A673 (cell line): ENCODE results near the gene CYTH3. TPM values are rescaled to one million over a fixed set of nuclear protein-coding genes. Genes with fewer than 3 reads are reported as not detected.

Experiments
- BruUV-seq: library from RNA; stranded (reverse); fragments of 400-500 nt; replicated peaks from 2 replicates; lab custom pipeline; 2021; lab: Mats Ljungman, UMichigan
- CTCF ChIA-PET: fragments of 300-600 bp; sonication (Branson Sonifier 250); formaldehyde crosslinking; loops from one replicate; lab custom pipeline; 2022; ENCODE audit warnings: antibody characterized with exemption; lab: Charles Lee
- POLR2A ChIA-PET: fragments of 300-600 bp; sonication (Branson Sonifier 250); formaldehyde crosslinking; loops from one replicate; lab custom pipeline; 2022; ENCODE audit warnings: antibody characterized with exemption; ENCODE audit not compliant: low non-redundant PET; lab: Charles Lee
- DNase-seq: peaks from one replicate; pipeline ENCODE4 v3.0.0-alpha.2; 2015; ENCODE audit warnings: low spot score
- H3K27ac ChIP-seq: fragments of 200-600 bp; sonication (generic); 2 replicates; pipeline ENCODE4 v1.5.1; 2016; ENCODE audit warnings: mixed run types, low read depth, mild to moderate bottlenecking, mixed read lengths, antibody characterized with exemption, low read length; ENCODE audit not compliant: poor library complexity, severe bottlenecking
- H3K27me3 ChIP-seq: fragments of 200-600 bp; sonication (generic); replicated peaks from 2 replicates; pipeline ENCODE4 v1.6.1; 2017; ENCODE audit warnings: mixed run types, low read depth, mild to moderate bottlenecking, mixed read lengths, antibody characterized with exemption, low read length; ENCODE audit not compliant: insufficient read depth, poor library complexity
- H3K36me3 ChIP-seq: fragments of 200-600 bp; sonication (generic); 2 replicates; pipeline ENCODE4 v1.6.1; 2016; ENCODE audit warnings: mixed run types, mild to moderate bottlenecking, mixed read lengths, antibody characterized with exemption, low read length; ENCODE audit not compliant: insufficient read depth, poor library complexity, severe bottlenecking
- H3K4me1 ChIP-seq: fragments of 200-600 bp; sonication (generic); 2 replicates; pipeline ENCODE4 v1.6.1; 2017; ENCODE audit warnings: mixed run types, mild to moderate bottlenecking, mixed read lengths, antibody characterized with exemption, low read length; ENCODE audit not compliant: insufficient read depth, poor library complexity, severe bottlenecking
- H3K4me3 ChIP-seq: fragments of 200-600 bp; sonication (generic); 2 replicates; pipeline ENCODE4 v1.5.1; 2016; ENCODE audit warnings: low read depth, mixed run types, mild to moderate bottlenecking, mixed read lengths, low read length; ENCODE audit not compliant: poor library complexity, severe bottlenecking
- H3K9me3 ChIP-seq: fragments of 200-600 bp; sonication (generic); 2 replicates; pipeline ENCODE4 v1.6.1; 2016; ENCODE audit warnings: mixed run types, low read depth, mild to moderate bottlenecking, mixed read lengths, antibody characterized with exemption, low read length; ENCODE audit not compliant: poor library complexity, severe bottlenecking
- EZH2 ChIP-seq: fragments of 200-600 bp; sonication (generic); IDR thresholded peaks from 2 replicates; pipeline ENCODE4 v1.6.1; 2017; ENCODE audit warnings: borderline replicate concordance, low read depth, mild to moderate bottlenecking, mixed read lengths, antibody characterized with exemption, low read length; ENCODE audit not compliant: poor library complexity, severe bottlenecking
- intact Hi-C: fragments of 100-400 bp; cut with micrococcal nuclease; formaldehyde crosslinking; loops from one replicate; pipeline ENCODE4 v1.10.0; 2022; ENCODE audit not compliant: unreplicated experiment
- total RNA-seq: library from RNA; stranded (reverse); gene quantifications from 2 replicates; pipeline ENCODE4 v1.2.3, GENCODE V29; 2021
- TF ChIP-seq, protein P1 (sequence below): fragments of 300-800, 200-600 bp; sonication (generic); conservative IDR thresholded peaks from 2 replicates; pipeline ENCODE4 v1.5.1; 2017; ENCODE audit warnings: low read depth, mild to moderate bottlenecking, antibody characterized with exemption, low read length, moderate library complexity, mixed read lengths

CYTH3 gene
- total RNA-seq, 1 experiment from 2014 or later: 20.2 TPM

DNA sequence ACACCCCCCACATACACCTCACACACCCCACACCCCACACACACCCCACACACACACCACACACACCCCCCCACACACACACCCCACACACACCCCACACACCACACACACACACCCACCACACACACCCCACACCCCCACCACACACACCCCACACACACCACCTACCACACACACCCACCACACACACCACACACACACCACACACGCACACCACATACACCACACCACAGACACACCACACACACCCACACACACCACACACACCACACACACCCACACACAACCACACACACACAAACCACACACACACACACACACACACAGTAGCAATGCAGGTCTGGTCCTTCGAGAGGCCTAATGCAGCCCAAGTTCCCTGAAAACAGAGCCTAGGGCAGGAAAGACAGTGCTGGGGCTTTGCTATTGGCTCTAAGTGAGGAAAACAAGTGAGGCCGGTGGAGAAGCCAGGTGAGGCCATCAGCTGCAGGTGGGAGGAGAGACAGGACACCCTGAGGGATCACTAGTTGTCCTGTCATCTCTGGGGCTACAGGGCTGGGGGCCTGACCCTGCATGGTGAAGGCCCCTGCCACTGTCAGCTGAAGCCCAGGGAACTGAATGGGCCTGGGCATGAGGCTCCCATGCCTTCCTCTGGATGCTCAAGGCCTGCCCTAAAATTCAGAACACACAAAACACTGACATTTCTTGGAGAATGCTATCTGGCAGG lies 92.6 kb downstream of the CYTH3 start:
- Histone ChIP-seq H3K9me3 (no peaks in the 10 kb centered on the region), H3K27me3 (no peaks in the 10 kb centered on the region), H3K27ac (no peak overlapping the region), H3K36me3 (peaks cover 4% of the 10 kb centered on the region), H3K4me1 (no peaks in the 10 kb centered on the region), H3K4me3 (no peak overlapping the region)
- ChIA-PET CTCF (no interaction called here), POLR2A (no interaction called here)
- intact Hi-C loops: no loop called here
- DNase-seq: no peak
- no TSS peak for BruUV-seq
- TF ChIP-seq, protein P1, sequence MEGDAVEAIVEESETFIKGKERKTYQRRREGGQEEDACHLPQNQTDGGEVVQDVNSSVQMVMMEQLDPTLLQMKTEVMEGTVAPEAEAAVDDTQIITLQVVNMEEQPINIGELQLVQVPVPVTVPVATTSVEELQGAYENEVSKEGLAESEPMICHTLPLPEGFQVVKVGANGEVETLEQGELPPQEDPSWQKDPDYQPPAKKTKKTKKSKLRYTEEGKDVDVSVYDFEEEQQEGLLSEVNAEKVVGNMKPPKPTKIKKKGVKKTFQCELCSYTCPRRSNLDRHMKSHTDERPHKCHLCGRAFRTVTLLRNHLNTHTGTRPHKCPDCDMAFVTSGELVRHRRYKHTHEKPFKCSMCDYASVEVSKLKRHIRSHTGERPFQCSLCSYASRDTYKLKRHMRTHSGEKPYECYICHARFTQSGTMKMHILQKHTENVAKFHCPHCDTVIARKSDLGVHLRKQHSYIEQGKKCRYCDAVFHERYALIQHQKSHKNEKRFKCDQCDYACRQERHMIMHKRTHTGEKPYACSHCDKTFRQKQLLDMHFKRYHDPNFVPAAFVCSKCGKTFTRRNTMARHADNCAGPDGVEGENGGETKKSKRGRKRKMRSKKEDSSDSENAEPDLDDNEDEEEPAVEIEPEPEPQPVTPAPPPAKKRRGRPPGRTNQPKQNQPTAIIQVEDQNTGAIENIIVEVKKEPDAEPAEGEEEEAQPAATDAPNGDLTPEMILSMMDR: no peak
- no peak for TF ChIP-seq EZH2

DNA sequence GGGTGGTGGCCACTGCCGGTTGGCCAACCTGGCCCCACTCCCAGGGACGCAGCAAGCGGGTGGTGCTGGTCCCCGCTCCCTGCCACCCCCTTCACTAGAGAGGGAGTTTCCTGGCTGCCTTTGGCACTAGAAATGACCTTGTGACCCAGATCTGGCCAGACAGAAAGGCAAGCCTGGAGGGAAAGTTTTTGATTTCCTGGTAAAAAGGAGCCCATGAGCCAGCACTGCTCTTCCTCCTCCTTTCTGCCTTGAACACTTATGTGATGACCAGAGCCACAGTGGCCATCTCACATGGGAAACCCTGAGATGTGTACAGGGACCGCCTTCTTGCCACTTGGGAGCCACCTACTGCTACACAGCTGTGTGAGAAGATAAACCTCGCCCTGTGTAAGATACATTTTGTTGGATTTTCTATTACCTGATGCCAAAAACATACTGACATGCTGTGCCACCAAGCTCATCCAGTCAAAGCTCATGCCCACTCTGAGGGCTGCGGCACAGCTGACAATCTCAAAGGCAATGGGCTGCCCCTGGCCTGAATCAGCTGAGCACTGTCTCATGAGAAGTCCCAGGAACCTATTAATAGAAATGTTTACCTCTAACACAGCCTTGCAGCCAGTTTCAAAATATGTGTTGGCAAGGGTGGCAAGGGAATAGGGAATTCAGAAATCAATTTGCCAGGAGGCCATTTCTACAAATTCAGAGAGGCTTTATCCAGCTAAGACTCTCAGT lies 94.0 kb downstream of the CYTH3 start:
- TF ChIP-seq EZH2: no peak
- TF ChIP-seq, protein P1: no peak
- intact Hi-C loops: no loop called here

DNA sequence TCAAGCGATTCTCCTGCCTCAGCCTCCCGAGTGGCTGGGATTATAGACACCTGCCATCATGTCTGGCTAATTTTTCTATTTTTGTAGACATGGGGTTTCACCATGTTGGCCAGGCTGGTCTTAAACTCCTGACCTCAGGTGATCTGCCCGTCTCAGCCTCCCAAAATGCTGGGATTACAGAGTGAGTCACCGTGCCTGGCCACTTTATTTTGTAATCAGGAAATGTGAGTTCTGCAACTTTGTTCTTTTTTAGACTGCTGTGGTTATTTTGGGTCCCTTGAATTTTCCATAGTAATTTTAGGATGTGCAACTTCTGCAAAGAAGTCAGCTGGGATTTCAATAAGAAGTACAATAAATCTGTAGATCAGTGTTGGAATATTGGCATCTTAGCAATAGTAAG lies 96.8 kb downstream of the CYTH3 start:
- no TSS peak for BruUV-seq
- peaks cover 4% of the 10 kb centered on the region for H3K36me3 ChIP-seq
- CTCF ChIA-PET: interaction anchor here (0.6 kb wide), 1 partner anchor 321 kb away, joined by 4 read pairs; no protein-coding TSS in a partner anchor

More for the DNA sequence above, 94.0 kb downstream of the CYTH3 start:
- H3K4me1 ChIP-seq: no peaks in the 10 kb centered on the region
- ChIA-PET CTCF (no interaction called here), POLR2A (no interaction called here)
- H3K4me3 ChIP-seq: no peak overlapping the region
- DNase-seq: no peak
- BruUV-seq: no TSS peak
- H3K9me3 ChIP-seq: no peaks in the 10 kb centered on the region
- peaks cover 4% of the 10 kb centered on the region for H3K36me3 ChIP-seq
- H3K27ac ChIP-seq: no peak overlapping the region
- no peaks in the 10 kb centered on the region for H3K27me3 ChIP-seq

More for the DNA sequence above, 96.8 kb downstream of the CYTH3 start:
- H3K9me3 ChIP-seq: no peaks in the 10 kb centered on the region
- intact Hi-C loops: no loop called here
- H3K4me1 ChIP-seq: no peaks in the 10 kb centered on the region
- H3K4me3 ChIP-seq: no peak overlapping the region
- no peak for DNase-seq
- no peaks in the 10 kb centered on the region for H3K27me3 ChIP-seq
- no peak overlapping the region for H3K27ac ChIP-seq
- POLR2A ChIA-PET: no interaction called here
- TF ChIP-seq, protein P1: no peak
- TF ChIP-seq EZH2: no peak
